ENCODE data around the gene NUP205.
A peak's percentile ranks its signal among the peaks of the same experiment; 100 is the strongest.

Gene NUP205

DNA sequence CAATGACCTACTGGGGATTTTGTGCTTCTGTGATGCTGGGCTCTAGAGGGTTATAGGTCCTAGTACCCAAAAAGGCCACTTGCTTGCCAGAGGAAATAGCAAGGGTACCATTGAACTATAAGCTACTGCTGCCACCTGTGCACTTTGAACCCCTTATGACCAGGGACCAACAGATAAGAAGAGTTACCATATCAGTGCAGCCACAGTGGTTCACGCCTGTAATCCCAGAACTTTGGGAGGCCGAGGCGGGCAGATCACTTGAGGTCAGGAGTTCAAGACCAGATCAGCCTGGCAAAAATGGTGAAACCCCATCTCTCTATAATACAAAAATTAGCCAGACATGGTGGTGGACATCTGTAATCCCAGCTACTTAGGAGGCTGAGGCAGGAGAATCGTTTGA lies 32.3 kb upstream of the NUP205 start:
- no peak for DNase-seq
- TF ChIP-seq POLR2A (IDR thresholded peaks at IDR 0.05; ENCODE audit: low read length) (no peak), GATA1 (IDR thresholded peaks at IDR 0.05; ENCODE audit: low read depth, low read length) (no peak)

GRCh38 chr7:135527025-135527424 lies 30.7 kb upstream of the NUP205 start:
- DNase-seq = no peak
- no peak for TF ChIP-seq POLR2A (IDR thresholded peaks at IDR 0.05; ENCODE audit: low read length)
- TF ChIP-seq GATA1 (IDR thresholded peaks at IDR 0.05; ENCODE audit: low read depth, low read length) = no peak

GRCh38 chr7:135536150-135536549 lies 21.6 kb upstream of the NUP205 start:
- no peak for DNase-seq

DNA sequence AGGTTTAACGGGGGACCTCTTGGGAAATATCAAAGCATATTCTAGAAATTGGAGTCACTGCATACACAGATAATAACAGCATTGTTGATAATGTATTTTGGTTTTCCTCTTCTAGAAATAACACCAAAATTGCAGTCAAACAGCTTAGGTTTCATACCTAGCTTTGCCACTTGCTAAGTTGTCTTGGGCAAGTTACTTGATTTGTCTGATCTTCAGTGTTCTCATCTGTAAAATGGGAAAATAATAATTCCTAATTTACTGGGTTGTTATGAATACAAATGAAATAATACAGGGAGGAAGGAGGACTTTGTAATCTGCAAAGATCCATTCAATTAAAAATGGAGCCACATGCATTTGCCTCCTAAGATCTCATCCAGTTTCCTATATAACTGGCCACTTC lies 20.3 kb upstream of the NUP205 start:
- TF ChIP-seq GATA1 (IDR thresholded peaks at IDR 0.05; ENCODE audit: low read depth, low read length) (no peak), POLR2A (IDR thresholded peaks at IDR 0.05; ENCODE audit: low read length) (no peak)
- DNase-seq = no peak

More at GRCh38 chr7:135536150-135536549, 21.6 kb upstream of the NUP205 start:
- TF ChIP-seq POLR2A (IDR thresholded peaks at IDR 0.05; ENCODE audit: low read length) = no peak
- TF ChIP-seq GATA1 (IDR thresholded peaks at IDR 0.05; ENCODE audit: low read depth, low read length) = no peak

- no peak for TF ChIP-seq POLR2A (IDR thresholded peaks at IDR 0.05; ENCODE audit: low read length)
- TF ChIP-seq GATA1 (IDR thresholded peaks at IDR 0.05; ENCODE audit: low read depth, low read length) = no peak
These were observed 19.8 kb upstream of the NUP205 start for GRCh38 chr7:135537905-135538304.

GRCh38 chr7:135538376-135538775 lies 19.3 kb upstream of the NUP205 start:
- DNase-seq = no peak
- TF ChIP-seq POLR2A (IDR thresholded peaks at IDR 0.05; ENCODE audit: low read length) (no peak), GATA1 (IDR thresholded peaks at IDR 0.05; ENCODE audit: low read depth, low read length) (no peak)

More at GRCh38 chr7:135537905-135538304, 19.8 kb upstream of the NUP205 start:
- DNase-seq = no peak

DNA sequence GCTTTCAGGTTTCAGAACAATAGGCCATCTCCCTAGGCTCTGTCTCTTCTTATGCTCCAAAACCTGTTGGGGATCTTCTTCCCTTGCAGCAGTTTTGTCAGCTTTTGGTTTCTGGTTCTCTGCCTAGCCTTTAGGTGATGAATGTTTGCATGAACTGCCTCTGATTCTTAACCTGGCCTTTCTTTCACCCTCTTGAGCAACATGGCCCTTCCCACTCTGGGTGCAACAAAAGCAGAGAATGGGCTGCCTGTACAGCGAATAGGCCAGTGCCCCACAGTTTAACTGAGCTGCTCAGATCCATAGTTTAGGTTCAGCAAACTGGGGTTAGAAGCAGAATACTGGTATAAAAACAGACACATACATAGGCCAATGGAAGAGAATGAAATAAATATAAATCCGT lies 18.1 kb upstream of the NUP205 start:
- no peak for DNase-seq
- TF ChIP-seq POLR2A (IDR thresholded peaks at IDR 0.05; ENCODE audit: low read length) = no peak
- no peak for TF ChIP-seq GATA1 (IDR thresholded peaks at IDR 0.05; ENCODE audit: low read depth, low read length)

- TF ChIP-seq POLR2A (IDR thresholded peaks at IDR 0.05; ENCODE audit: low read length) = no peak
- TF ChIP-seq GATA1 (IDR thresholded peaks at IDR 0.05; ENCODE audit: low read depth, low read length) = no peak
- DNase-seq = no peak
These were observed 16.7 kb upstream of the NUP205 start for GRCh38 chr7:135541029-135541428.

- DNase-seq = no peak
These were observed 7.5 kb upstream of the NUP205 start for GRCh38 chr7:135550196-135550595.

DNA sequence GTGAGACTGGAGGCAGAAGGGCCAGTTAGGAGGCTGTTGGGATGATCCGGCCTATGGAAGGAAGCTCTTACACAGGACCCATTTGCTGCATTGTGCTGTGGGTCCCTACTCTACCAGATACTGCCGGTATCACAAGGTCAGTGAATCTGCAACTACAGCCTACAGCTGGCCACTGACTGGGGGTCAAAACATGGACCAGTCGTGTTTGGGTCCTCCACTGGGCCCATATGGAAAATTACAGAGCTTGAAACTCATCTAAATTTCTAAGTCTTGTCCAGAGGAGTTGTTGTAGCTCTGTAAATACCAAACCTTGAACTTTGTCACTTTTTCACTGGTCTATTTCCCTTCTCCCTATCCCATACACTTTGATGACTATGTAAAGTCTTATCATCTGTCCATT lies 5.6 kb upstream of the NUP205 start:
- TF ChIP-seq GATA1 (IDR thresholded peaks at IDR 0.05; ENCODE audit: low read depth, low read length) = no peak
- TF ChIP-seq POLR2A (IDR thresholded peaks at IDR 0.05; ENCODE audit: low read length) = no peak
- DNase-seq = no peak

More at GRCh38 chr7:135550196-135550595, 7.5 kb upstream of the NUP205 start:
- TF ChIP-seq POLR2A (IDR thresholded peaks at IDR 0.05; ENCODE audit: low read length) (no peak), GATA1 (IDR thresholded peaks at IDR 0.05; ENCODE audit: low read depth, low read length) (no peak)

- no peak for DNase-seq
- TF ChIP-seq POLR2A (IDR thresholded peaks at IDR 0.05; ENCODE audit: low read length) (no peak), GATA1 (IDR thresholded peaks at IDR 0.05; ENCODE audit: low read depth, low read length) (no peak)
These were observed 4.4 kb upstream of the NUP205 start for GRCh38 chr7:135553346-135553745.

DNA sequence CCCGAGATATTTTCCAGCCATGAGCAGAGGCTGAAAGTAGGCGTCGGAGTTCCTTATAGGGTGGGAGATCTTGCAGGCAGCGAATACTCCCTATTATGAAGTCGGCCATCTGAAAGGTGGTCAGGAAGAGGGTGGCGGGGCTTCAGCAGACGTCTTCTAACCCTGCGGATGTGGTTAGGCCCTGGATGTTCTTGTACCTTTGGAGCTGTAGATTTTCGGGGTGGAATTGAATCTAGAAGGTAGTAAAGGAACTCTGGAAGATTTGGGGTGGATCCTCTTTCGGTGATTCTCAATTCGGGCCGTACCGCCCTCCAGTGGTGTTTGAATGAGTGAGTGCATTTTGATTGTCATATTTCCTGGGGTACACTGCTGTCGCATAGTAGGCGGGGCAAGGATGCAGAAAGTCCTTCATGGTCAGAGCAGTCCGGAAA lies 635 bp downstream of the NUP205 start:
- peak; percentile 86 to 87 for DNase-seq
- TF ChIP-seq GATA1 (IDR thresholded peaks at IDR 0.05; ENCODE audit: low read depth, low read length) (no peak), POLR2A (IDR thresholded peaks at IDR 0.05; ENCODE audit: low read length) (no peak)

GRCh38 chr7:135558881-135559280 lies 1.2 kb downstream of the NUP205 start:
- TF ChIP-seq POLR2A (IDR thresholded peaks at IDR 0.05; ENCODE audit: low read length) (no peak), GATA1 (IDR thresholded peaks at IDR 0.05; ENCODE audit: low read depth, low read length) (no peak)
- DNase-seq = no peak

DNA sequence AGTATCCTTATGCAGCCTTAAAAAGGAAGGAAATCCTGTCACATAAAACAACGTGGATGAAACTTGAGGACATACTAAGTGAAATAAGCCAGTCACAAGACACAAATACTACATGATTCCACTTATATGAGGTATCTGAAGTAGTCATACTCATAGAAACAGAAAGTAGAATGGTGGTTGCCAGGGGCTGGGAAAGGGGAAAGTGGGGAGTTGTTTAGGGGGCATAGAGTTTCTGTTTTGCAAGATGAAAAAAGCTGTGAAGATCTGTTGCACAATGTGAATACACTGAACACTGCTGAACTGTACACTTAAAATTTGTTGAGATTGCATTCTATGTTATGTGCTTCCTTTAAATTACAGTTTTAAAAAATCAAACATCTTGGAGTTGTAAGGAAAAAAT lies 2.9 kb downstream of the NUP205 start:
- TF ChIP-seq GATA1 (IDR thresholded peaks at IDR 0.05; ENCODE audit: low read depth, low read length) (no peak), POLR2A (IDR thresholded peaks at IDR 0.05; ENCODE audit: low read length) (no peak)
- no peak for DNase-seq

DNA sequence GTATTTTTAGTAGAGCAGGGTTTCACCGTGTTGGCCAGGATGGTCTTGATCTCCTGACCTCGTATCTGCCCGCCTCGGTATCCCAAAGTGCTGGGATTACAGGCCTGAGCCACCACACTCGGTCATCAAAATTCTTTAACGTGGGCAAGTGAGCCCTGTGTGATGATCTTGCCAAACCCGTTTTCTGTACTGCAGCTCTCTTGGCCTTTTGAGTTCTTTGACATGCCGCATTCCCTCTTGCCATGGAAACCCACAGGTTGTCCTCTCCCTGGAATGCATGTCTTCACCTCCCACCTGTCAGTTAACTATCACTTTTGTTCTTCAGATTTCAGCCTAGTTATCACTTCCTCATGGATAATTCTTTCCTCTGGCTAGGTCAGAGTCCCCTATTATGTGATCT lies 5.0 kb downstream of the NUP205 start:
- no peak for TF ChIP-seq GATA1 (IDR thresholded peaks at IDR 0.05; ENCODE audit: low read depth, low read length)
- TF ChIP-seq POLR2A (IDR thresholded peaks at IDR 0.05; ENCODE audit: low read length) = no peak
- DNase-seq = no peak

- no peak for TF ChIP-seq GATA1 (IDR thresholded peaks at IDR 0.05; ENCODE audit: low read depth, low read length)
- TF ChIP-seq POLR2A (IDR thresholded peaks at IDR 0.05; ENCODE audit: low read length) = no peak
- DNase-seq = no peak
These were observed 14.1 kb downstream of the NUP205 start for GRCh38 chr7:135571834-135572233.

All from erythroblast (primary cell).